MCF 10A (cell line): Measurements from ENCODE around the gene RNF157. TPM values are rescaled to one million over a fixed set of nuclear protein-coding genes. Genes with fewer than 3 reads are reported as not detected.

Experiments used
- BruUV-seq: library from RNA; stranded (reverse); fragments of 400-500 nt; replicated peaks from 2 replicates; lab custom pipeline; 2021; lab: Mats Ljungman, UMichigan
- CTCF ChIA-PET: fragments of 300-600 bp; sonication (Branson Sonifier 250); formaldehyde crosslinking; extraction: SDS; loops from one replicate; lab custom pipeline; 2021; ENCODE audit warnings: antibody characterized with exemption, inconsistent platforms; lab: Yijun Ruan, JAX
- POLR2A ChIA-PET: fragments of 300-600, 350-650 bp; sonication (Branson Sonifier 250); formaldehyde crosslinking; extraction: SDS; loops from one replicate; lab custom pipeline; 2020; ENCODE audit warnings: antibody characterized with exemption, inconsistent platforms; lab: Yijun Ruan, JAX
- DNase-seq: peaks from one replicate; pipeline ENCODE4 v3.0.0-alpha.2; 2018; ENCODE audit not compliant: unreplicated experiment
- H3K27ac Mint-ChIP-seq: one replicate; pipeline ENCODE4 v1.8.0; 2022; ENCODE audit warnings: mild to moderate bottlenecking, low read depth, mixed read lengths; ENCODE audit not compliant: unreplicated experiment
- H3K27me3 Mint-ChIP-seq: one replicate; pipeline ENCODE4 v1.8.0; 2022; ENCODE audit warnings: mixed read lengths; ENCODE audit not compliant: insufficient read depth, unreplicated experiment
- H3K36me3 Mint-ChIP-seq: one replicate; pipeline ENCODE4 v1.8.0; 2022; ENCODE audit warnings: mild to moderate bottlenecking, moderate library complexity, mixed read lengths; ENCODE audit not compliant: insufficient read depth, unreplicated experiment
- H3K4me1 Mint-ChIP-seq: one replicate; pipeline ENCODE4 v1.8.0; 2022; ENCODE audit warnings: mixed read lengths; ENCODE audit not compliant: insufficient read depth, unreplicated experiment
- H3K4me3 Mint-ChIP-seq: one replicate; pipeline ENCODE4 v1.8.0; 2022; ENCODE audit warnings: mild to moderate bottlenecking, moderate library complexity, mixed read lengths; ENCODE audit not compliant: unreplicated experiment
- H3K9me3 Mint-ChIP-seq: one replicate; pipeline ENCODE4 v1.8.0; 2022; ENCODE audit warnings: mixed read lengths; ENCODE audit not compliant: unreplicated experiment
- intact Hi-C: fragments of 100-400 bp; cut with micrococcal nuclease; formaldehyde crosslinking; loops from 2 replicates; pipeline ENCODE4 v1.14.1; 2022
- total RNA-seq: library from RNA; stranded (reverse); gene quantifications from 2 replicates; pipeline ENCODE4 v1.2.3, GENCODE V29; 2022
- TF ChIP-seq, protein P1 (sequence below): fragments of 200-600 bp; IDR thresholded peaks from one replicate; pipeline ENCODE4 v1.8.0; 2022; ENCODE audit warnings: antibody characterized with exemption, mild to moderate bottlenecking; ENCODE audit not compliant: unreplicated experiment

Gene RNF157
- total RNA-seq, 1 experiment from 2014 or later: 0.44 TPM

DNA sequence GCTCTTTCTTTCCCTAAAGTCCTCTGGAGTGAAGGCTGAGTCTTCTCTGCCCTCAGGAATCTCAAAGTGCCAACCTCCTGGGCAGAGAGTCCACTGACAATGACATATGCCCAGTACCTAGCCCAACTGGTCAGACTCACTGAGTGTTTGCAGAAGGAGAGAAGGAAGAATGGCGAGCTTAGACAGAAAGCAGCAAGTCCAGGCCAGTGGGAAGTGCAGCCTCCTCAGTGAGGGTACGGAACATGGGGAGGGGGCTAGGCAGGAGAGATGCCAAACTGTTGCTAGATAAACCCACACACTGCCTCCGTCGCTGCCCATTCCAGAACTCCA, 137.4 kb downstream of the RNF157 start:
- Mint-ChIP-seq H3K4me1 (peaks cover 5% of the 10 kb centered on the region), H3K9me3 (no peaks in the 10 kb centered on the region), H3K36me3 (peaks cover 31% of the 10 kb centered on the region), H3K27me3 (no peaks in the 10 kb centered on the region), H3K4me3 (peak overlapping the region; percentile 95), H3K27ac (peak overlapping the region; percentile 98)
- POLR2A ChIA-PET: interaction anchor here (0.5 to 3.1 kb wide), 12 partner anchors 8 to 262 kb away, joined by 3 to 21 read pairs (median 4); partner anchors contain the start of genes EVPL, SRP68, UBALD2 and ZACN
- CTCF ChIA-PET: interaction anchor here (0.6 to 3.0 kb wide), 8 partner anchors 45 to 344 kb away, joined by 3 to 13 read pairs (median 3); no protein-coding TSS in a partner anchor
- intact Hi-C loops: loop anchor here (1.0 kb wide), 1 partner anchor 198 kb away; no protein-coding TSS in a partner anchor
- TSS peak; percentile 42 for BruUV-seq
- DNase-seq: no peak
- TF ChIP-seq, protein P1, sequence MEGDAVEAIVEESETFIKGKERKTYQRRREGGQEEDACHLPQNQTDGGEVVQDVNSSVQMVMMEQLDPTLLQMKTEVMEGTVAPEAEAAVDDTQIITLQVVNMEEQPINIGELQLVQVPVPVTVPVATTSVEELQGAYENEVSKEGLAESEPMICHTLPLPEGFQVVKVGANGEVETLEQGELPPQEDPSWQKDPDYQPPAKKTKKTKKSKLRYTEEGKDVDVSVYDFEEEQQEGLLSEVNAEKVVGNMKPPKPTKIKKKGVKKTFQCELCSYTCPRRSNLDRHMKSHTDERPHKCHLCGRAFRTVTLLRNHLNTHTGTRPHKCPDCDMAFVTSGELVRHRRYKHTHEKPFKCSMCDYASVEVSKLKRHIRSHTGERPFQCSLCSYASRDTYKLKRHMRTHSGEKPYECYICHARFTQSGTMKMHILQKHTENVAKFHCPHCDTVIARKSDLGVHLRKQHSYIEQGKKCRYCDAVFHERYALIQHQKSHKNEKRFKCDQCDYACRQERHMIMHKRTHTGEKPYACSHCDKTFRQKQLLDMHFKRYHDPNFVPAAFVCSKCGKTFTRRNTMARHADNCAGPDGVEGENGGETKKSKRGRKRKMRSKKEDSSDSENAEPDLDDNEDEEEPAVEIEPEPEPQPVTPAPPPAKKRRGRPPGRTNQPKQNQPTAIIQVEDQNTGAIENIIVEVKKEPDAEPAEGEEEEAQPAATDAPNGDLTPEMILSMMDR: no peak

DNA sequence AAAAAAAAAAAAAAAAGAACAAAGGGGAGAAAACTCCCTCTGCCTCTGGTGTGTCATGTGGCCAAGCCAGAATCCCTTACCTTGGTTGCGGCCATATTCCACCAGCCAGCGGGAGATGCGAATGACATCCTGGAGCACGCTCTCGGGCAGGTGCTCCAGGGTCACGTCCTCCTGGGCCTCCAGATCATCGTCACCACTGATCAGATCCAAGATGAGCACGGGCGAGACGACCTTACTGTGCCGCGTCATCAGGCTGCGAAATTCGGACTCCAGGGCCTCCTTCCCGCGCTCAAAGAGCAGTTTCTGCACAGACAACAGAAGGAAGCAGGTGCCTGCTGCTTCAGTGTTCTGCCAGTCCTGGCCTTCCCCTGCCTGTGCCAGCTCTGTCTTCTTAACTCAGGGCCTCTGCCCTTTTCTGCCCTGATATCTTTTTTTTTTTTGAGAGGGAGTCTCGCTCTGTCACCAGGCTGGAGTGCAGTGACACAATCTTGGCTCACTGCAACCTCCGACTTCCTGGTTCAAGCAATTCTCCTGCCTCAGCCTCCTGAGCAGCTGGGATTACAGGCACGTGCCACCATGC, 142.5 kb downstream of the RNF157 start:
- intact Hi-C loops: no loop called here
- Mint-ChIP-seq H3K4me1 (no peaks in the 10 kb centered on the region), H3K27ac (peak overlapping the region; percentile 27), H3K36me3 (peaks cover 68% of the 10 kb centered on the region), H3K9me3 (no peaks in the 10 kb centered on the region), H3K27me3 (no peaks in the 10 kb centered on the region), H3K4me3 (no peak overlapping the region)
- TF ChIP-seq, protein P1: no peak
- CTCF ChIA-PET: no interaction called here
- no peak for DNase-seq
- POLR2A ChIA-PET: no interaction called here
- no TSS peak for BruUV-seq

DNA sequence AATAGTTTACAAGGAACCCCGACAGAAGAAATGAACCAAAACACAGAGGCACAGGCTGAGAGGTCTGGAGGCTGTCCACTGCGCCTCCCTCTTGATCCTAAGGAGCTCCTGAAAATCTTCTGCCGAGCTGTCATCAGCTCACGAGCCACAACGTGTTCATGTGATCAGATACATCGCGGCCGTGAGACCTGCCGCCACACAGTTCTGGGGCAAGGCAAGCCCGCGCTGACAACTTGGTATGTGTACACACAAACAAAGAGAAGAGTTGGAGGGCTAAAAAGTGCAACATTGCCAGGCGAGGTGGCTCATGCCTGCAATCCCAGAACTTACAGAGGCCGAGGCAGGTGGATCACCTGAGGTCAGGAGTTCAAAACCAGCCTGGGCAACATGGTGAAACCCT, 144.3 kb downstream of the RNF157 start:
- Mint-ChIP-seq H3K27ac (no peak overlapping the region), H3K4me1 (no peaks in the 10 kb centered on the region), H3K9me3 (no peaks in the 10 kb centered on the region), H3K4me3 (no peak overlapping the region), H3K27me3 (no peaks in the 10 kb centered on the region), H3K36me3 (peaks cover 62% of the 10 kb centered on the region)
- TF ChIP-seq, protein P1: no peak
- BruUV-seq: no TSS peak
- CTCF ChIA-PET: interaction anchor here (0.7 to 1.5 kb wide), 3 partner anchors 82 to 116 kb away, joined by 3 to 5 read pairs (median 4); no protein-coding TSS in a partner anchor
- intact Hi-C loops: no loop called here
- no peak for DNase-seq
- POLR2A ChIA-PET: interaction anchor here (0.8 to 1.7 kb wide), 3 partner anchors 7 to 24 kb away, joined by 3 read pairs; partner anchors contain the start of gene EXOC7

DNA sequence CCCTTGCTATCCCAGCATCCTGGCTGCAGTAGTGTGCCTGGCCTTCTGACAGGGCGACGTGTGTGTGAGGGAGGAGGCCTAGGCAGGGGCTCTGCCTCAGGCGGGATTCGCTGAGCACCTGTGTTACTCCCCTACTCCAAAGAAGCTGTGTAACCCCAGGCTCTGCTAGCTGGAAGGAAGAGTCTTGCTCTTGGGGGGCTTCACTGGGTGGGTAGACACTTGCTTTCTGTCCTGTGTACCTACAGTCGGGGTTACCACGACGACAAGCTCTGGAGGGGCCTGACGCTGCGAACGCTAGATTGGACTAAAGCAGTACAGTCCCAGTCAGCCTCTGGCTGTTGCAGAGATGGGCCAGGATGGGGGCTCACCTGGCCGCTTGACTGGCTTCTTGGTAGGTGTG, 146.2 kb downstream of the RNF157 start:
- no peak overlapping the region for H3K27ac Mint-ChIP-seq
- BruUV-seq: no TSS peak
- H3K4me1 Mint-ChIP-seq: no peaks in the 10 kb centered on the region
- H3K27me3 Mint-ChIP-seq: no peaks in the 10 kb centered on the region
- POLR2A ChIA-PET: interaction anchor here (0.6 kb wide), 1 partner anchor 161 kb away, joined by 3 read pairs; no protein-coding TSS in a partner anchor
- DNase-seq: no peak
- H3K4me3 Mint-ChIP-seq: no peak overlapping the region
- TF ChIP-seq, protein P1: no peak
- peaks cover 60% of the 10 kb centered on the region for H3K36me3 Mint-ChIP-seq
- intact Hi-C loops: no loop called here
- CTCF ChIA-PET: interaction anchor here (0.6 kb wide), 1 partner anchor 19 kb away, joined by 3 read pairs; the partner anchor contains the start of gene GALR2
- H3K9me3 Mint-ChIP-seq: no peaks in the 10 kb centered on the region
